ENCODE results near the gene TDRD9.

Gene TDRD9

GRCh38 chr14:104090071-104090748, 162.0 kb downstream of the TDRD9 start:
- DNase-seq (ENCODE audit: low read depth): no peak

- no peak for DNase-seq (ENCODE audit: low read depth)
Measured at GRCh38 chr14:104091061-104091926, 163.0 kb downstream of the TDRD9 start.

- no peak for DNase-seq (ENCODE audit: low read depth)
Measured at GRCh38 chr14:104091927-104092771, 163.9 kb downstream of the TDRD9 start.

- no peak for DNase-seq (ENCODE audit: low read depth)
Measured at GRCh38 chr14:104092931-104093365, 164.7 kb downstream of the TDRD9 start.

- no peak for DNase-seq (ENCODE audit: low read depth)
Measured at GRCh38 chr14:104093366-104094055, 165.3 kb downstream of the TDRD9 start.

GRCh38 chr14:104094056-104094708, 165.9 kb downstream of the TDRD9 start:
- no peak for DNase-seq (ENCODE audit: low read depth)

- peak; percentile 52 for DNase-seq (ENCODE audit: low read depth)
Measured at GRCh38 chr14:104094709-104095425, 166.6 kb downstream of the TDRD9 start.

GRCh38 chr14:104095426-104096310, 167.4 kb downstream of the TDRD9 start:
- no peak for DNase-seq (ENCODE audit: low read depth)

GRCh38 chr14:104096318-104096717, 168.1 kb downstream of the TDRD9 start:
- DNase-seq (ENCODE audit: low read depth): no peak

- no peak for DNase-seq (ENCODE audit: low read depth)
Measured at GRCh38 chr14:104096751-104097700, 168.8 kb downstream of the TDRD9 start.

GRCh38 chr14:104098272-104099095, 170.2 kb downstream of the TDRD9 start:
- no peak for DNase-seq (ENCODE audit: low read depth)

- no peak for DNase-seq (ENCODE audit: low read depth)
Measured at GRCh38 chr14:104099096-104100041, 171.1 kb downstream of the TDRD9 start.

- no peak for DNase-seq (ENCODE audit: low read depth)
Measured at GRCh38 chr14:104100171-104101085, 172.2 kb downstream of the TDRD9 start.

- DNase-seq (ENCODE audit: low read depth): no peak
Measured at GRCh38 chr14:104101086-104101621, 172.9 kb downstream of the TDRD9 start.
